ENCODE results near the gene RND2.

Gene RND2

GRCh38 chr17:43006639-43007551 lies 18.1 kb upstream of the RND2 start, which contains the start of gene IFI35:
Gene IFI35 (plus strand): TSS chr17:43006784. CDS start chr17:43006948, 164 bp downstream.
- DNase-seq: peak; percentile 91

DNA sequence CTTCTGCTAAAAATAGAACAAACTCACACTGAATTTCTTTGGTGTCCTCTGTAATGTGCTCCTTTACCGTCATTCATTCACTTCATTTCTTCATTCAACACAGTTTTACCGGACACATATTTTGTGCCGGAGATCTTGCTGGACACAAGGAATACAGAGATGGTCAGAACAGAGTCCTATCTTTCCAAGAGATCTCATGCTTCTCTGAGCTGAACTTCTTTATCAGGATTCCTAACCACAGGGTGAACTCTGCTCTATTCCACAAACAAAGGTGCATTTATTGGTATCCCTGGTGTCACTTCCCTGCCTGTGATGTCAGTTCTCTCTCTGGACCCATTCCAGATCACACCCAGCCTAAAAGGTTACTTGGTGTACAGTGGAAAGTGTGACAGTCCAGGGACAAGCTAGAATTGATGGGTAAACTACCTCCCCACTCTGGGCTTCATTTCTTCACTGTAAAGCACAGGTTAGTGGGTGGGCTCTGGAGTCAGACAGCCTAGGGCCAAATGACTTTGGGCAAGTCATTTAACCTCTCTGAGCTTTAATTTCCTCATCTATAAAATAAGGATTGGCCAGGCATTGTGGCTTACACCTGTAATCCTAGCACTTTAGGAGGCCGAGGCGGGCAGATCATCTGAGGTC lies 14.2 kb upstream of the RND2 start:
- DNase-seq: no peak

GRCh38 chr17:43011728-43012472 lies 13.1 kb upstream of the RND2 start:
- DNase-seq: no peak

- no peak for DNase-seq
Observed at GRCh38 chr17:43013296-43013695, 11.7 kb upstream of the RND2 start.

DNA sequence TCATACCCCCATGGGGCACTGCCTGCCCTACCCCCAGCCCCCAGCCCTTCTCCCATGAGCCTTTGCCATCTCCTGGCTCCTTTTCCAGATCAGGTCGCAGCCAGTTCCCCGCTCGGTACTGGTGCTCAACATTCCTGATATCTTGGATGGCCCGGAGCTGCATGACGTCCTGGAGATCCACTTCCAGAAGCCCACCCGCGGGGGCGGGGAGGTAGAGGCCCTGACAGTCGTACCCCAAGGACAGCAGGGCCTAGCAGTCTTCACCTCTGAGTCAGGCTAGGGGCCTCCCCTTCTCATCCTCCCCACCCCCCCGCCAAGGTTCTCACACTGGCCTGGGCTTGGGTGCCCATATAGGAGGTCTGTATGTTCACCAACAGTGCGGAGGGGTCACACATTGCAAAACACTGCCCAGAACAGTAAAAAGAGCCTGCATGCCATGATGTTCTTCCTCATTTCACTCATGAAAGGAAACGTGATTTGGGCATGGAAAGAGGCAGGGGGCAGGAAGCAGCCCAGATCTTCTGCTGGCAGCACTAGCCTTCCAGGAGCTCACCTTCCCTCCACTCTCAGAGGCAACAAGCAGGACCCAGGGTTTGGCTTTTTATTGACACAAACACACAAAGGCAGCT lies 10.9 kb upstream of the RND2 start:
- DNase-seq: no peak

DNA sequence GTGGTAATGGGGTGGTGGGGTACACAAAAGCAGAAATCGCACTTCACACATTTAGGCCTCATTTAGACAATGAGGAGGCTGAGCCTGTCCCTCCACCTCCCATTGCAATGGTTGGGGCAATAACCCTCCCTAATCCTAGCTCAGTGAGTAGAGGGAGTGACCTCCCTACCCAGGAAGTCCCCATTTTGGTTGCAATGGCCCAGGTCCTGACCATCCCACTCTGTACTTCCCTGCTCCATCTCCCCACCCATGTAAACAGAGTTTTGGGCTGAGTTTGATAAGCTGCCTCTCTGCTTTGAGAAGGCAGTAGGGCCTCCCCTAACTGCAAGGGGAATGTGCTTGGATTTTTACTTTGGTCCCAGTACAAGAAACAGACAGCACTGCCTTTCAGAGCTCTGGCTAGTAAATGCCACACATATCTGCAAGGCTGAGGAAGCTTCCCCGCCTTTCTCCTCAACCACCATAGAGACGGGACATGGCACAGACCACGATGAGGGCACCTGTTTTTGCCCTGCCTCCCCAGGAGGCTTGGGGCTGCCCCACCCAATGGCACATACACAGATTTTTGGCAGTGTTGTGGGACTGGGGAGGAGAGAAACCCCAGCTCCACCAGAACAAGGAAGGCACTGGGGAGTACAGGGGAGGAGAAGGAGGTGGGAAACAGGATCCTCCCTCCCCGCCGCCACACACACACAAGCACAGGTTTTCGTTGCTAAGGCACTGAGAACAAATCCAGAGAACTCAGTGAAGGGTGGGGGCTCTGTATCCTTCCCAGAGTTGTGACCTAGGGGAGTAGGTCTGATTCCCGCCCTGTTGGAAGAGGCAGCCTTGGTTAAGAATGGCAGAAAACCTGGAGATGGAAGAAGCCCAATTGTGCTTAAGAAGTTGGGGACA lies 10.1 kb upstream of the RND2 start:
- no peak for DNase-seq

DNA sequence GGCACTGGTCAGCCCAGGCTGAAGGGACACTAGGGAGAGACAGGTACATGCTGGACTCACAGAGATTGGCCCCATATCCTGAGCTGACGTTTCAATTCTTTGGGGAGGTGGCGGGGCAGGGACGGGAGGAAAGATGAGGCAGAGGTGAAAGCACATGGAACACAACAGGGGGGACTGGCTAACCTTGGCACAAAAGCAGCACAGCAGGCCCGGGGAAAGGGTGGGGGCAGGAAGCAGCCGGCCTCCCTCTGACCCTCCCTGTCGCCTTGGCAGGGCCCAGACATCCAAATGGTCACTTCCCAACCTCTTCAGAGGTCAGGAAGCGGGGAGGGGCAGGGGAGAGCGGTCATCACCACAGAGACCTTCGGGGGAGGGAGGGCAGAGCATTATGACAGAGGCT lies 9.5 kb upstream of the RND2 start:
- no peak for DNase-seq

DNA sequence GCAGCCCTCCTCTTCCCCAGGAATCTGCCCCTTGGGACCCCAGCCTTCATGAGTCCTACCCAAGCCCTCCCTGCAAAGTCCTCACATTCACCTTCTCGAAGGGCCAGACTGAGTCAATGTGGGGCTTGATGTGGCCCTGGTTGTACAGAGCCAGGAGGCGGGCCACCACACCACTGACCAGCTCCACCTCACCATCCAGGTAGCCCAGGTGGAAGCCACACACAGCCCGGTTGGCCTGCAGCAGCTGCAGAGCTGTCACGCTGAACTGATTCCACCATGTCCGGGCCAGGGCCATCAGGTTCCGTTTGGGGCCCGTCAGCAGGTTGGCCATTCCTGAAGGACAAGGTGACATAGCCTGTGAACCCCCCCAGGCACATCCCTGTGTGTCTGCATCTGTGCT lies 8.8 kb upstream of the RND2 start:
- no peak for DNase-seq

DNA sequence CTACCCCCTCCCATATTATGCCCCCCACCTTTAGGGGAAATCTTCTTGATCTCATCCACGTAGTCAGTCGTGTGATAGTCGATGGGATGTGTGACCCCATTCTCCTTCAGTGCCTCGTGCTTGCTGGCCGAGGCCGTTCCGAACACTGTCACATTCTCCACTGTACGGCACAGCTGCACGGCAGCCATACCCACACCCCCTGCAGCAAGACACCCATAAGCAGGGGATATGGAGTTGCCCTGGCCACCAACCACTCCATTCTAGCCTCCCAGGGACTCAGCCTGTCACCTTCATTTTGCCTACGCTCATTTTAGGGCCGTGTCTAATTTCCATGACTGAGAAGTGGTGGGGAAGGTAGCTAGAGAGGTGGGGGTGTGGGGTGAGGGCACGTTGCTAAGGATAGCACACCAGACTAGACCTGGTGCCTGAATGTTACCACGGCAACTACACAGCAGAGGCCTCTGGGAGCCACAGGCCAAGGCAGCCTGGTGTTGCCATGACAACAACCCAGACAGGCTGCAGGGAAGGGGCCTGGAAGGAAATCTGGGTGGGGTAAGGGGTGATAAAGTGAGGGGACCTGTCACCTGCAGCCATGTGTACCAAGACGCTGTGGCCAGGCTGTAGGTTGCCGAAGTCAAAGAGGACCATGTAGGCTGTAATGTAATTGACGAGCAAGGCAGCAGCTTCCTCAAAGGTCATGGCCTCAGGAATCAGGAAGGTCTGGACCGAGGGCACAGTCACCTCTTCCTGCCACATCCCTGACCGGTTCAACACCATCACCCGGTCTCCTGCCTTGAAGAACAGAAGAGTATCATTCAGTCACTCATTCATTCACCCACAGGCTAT lies 6.8 kb upstream of the RND2 start:
- DNase-seq: no peak

- no peak for DNase-seq
Observed at GRCh38 chr17:43018932-43019331, 6.1 kb upstream of the RND2 start.

GRCh38 chr17:43019418-43019817 lies 5.6 kb upstream of the RND2 start:
- no peak for DNase-seq

- no peak for DNase-seq
Observed at GRCh38 chr17:43020030-43020621, 4.9 kb upstream of the RND2 start.

DNA sequence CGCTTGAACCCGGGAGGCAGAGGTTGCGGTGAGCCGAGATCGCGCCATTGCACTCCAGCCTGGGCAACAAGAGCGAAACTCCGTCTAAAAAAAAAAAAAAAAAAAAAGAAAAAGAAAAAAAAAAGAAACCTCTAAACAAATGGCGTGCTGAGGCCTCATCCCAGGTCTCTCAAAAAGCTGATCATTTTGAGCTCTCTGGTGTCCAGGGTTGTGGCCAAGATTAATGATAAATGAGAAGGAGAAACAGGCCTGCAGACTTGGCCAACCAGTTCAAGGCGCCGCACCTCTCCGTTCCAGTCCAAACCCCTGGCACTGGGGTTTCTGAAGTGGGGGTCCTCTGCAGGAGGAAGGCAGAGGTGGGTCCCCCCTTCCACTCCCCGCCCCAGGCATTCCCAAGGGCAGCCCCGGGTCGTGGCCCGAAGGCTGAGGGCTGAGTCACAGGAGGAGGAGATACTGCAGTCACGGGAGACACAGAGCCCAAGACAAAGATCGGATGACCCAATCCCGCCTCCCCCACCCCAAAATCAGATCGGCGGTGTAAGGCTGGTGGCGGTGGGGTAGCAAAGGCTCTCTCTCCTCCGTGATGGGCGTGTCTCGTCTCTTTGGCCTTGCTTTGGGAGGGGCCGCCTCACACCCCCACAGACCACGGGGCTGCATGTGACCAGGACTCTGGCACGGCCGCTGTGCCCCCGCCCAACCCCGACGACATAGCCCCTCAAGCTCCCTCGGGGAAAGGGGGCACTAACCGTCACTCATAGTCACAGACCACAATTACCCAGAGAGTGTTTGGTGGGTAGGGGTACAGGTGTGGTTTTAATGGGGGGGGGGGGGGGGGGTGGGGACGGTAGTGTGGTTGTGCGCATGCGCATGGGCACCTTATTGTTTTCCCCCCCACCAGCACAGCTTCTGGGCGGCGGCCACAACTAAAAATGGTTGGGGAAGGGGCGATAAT lies 4.0 kb upstream of the RND2 start:
- peak; percentile 40 for DNase-seq

- peak; percentile 74 for DNase-seq
Observed at GRCh38 chr17:43021741-43022512, 3.1 kb upstream of the RND2 start, which contains the start of gene VAT1. Gene VAT1 (minus strand): TSS chr17:43022385. CDS start chr17:43022322, 63 bp downstream.

DNA sequence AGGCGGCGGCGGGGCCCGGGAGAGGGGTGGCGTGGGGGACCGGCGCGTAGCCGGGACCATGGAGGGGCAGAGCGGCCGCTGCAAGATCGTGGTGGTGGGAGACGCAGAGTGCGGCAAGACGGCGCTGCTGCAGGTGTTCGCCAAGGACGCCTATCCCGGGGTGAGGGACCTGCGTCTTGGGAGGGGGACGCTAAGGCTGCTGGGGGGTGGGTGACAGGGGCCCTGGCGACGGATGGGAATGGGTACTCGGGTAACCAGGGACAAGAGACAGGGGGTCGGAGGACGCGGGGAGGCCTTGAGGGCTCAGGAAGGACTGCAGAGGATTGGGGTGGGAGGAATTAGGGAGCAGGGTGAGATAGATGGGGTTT lies 243 bp downstream of the RND2 start:
- no peak for DNase-seq

GRCh38 chr17:43025766-43026537 lies 921 bp downstream of the RND2 start:
- DNase-seq: no peak

DNA sequence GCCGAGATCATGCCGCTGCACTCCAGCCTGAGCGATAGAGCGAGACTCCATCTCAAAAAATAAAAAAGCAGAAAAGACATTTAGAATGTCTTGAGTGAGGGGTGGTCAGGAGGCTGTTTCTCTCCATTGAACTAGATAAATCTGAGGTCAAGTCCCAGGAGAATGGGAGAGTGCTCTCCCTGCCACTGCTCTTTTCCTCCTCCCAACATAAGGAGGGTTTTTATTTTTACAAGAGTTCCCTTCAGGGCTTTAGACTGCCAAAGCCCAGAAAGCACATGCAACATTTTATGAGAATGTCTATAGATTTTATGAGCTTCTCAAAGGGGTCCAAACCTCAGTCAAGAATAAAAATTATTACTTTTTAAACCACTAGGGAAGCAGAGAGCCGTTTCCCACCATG lies 1.6 kb downstream of the RND2 start:
- no peak for DNase-seq
